Activated CD4-positive, alpha-beta T cell treated with anti-CD3 and anti-CD28 coated beads for 4 hours (primary cell): Measurements from ENCODE around the gene CPE.

Experiments used
- DNase-seq, 2 donors: peaks; one replicate each; pipeline ENCODE4 v3.0.0-alpha.2; 2020

The CPE gene

DNA sequence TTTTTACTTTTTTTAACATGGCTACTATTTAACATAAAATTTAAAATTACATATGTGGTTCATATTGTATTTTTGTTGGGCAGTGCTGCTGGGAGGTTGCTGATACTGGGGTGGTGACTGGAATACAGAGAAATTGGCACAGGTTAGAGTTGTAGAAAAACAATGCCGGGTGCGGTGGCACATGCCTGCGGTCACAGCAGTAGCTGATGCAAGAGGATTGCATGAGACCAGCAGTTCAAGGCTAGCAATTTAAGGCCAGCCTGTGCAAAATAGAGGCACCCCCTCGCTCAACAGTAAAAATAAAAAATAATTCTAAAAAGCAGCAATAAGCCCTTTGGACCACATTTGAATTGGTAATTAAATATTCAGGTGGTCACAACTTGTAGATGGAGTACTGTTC, 11.8 kb upstream of the CPE start:
- DNase-seq = no peak

DNA sequence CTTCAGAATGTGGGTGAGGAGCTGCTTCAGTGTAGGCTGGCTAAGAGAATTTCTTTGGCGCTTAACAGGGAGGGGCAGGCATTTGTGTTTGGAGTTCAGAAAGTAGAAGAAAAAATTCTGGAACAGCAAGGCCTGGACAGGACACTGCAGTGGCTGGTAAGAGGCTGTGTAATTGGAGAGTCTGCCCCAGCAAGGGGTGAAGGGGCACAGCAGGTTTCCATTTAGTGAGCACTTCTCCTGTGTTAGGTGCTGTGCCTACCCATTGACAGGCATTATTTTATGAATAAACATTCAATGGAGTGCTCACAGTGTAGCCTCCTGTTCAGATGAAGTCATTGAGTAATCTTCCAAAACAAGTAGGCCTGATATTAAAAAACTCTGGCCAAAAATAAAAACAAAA, 10.7 kb upstream of the CPE start:
- DNase-seq = no peak

DNA sequence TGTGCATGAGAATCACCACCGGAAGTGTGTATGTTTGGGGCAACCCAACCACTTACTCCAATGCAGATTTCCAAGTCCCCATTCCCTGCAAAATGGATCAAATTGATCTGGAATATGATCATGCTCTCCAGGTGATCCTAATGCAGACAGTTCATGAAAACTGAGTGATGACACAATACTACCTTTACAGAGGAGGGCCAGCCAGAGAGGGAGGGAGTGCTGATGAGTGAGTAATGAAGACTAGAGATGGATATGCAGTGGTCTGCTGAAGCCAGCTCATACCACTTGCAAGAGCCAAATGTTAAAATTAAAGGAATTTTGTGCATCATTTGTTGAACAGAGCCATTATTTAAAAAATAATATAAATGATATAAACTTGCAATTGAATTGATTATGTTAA, 10.2 kb upstream of the CPE start:
- no peak for DNase-seq

DNA sequence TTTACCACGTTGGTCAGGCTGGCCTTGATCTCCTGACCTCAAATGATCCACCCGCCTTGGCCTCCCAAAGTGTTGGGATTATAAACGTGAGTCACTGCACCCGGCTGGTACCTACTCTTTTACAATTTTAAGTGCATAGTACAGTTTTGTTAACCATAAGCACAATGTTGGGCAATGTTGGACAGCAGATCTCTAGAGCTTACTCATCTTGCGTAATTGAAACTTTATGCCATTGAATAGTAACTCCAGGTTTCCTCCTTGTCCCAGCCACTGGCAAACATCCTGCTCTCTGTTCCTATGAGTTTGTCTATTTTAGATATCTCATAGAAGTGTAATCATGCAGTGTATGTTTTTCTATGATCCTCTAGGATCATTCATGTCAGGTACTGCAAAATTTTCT, 9.3 kb upstream of the CPE start:
- no peak for DNase-seq

DNA sequence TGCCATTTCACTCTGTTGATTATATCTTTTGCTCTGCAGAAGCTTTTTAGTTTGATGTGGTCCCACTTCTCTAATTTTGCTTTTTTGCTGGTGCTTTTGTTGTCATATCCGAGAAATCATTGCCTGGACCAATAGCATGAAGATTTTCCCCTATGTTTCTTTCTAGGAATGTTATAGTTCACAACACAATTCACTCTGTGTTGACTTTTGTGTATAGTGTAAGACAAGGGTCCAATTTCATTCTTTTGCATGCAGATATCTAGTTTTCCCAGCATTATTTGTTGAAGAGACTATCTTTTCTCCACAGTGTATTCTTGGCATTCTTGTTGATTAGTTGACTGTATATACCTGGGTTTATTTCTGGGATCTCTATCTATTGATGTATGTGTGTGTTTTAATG, 8.3 kb upstream of the CPE start:
- no peak for DNase-seq

DNA sequence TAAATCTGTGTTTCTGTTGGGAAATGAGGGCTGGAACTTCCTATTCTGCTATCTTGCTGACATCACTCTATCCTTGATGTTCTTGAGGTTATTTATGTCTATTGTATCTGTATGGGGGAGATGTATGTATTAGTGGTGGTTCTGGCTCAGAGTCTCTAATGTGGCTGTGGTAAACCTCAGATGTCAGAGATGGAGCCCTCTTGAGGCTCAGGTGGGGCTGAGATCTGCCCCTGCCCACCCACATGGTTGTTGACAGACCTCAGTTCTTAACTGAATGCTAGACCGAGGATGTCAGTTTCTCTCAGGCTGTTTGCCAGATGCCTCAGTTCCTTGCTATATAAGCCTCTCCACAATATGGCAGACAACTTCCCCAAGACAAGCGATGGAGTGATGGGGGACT, 3.3 kb upstream of the CPE start:
- no peak for DNase-seq

DNA sequence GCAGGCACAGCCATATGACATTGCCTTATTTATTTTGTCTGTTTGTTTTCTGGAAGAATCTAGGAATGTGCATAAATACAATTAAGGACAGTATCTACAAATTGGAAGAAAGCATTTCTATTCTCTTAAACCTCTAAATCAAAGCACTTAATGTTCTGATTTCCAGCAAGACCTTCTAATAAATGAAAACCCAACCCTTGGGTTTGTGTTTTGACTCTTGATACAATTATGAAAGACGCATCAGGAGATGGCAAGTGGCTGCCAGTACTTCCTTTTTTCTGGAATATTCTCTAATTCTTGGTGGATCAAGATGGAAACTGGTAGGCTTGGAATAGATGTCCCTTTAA, 437 bp upstream of the CPE start:
- DNase-seq = no peak

DNA sequence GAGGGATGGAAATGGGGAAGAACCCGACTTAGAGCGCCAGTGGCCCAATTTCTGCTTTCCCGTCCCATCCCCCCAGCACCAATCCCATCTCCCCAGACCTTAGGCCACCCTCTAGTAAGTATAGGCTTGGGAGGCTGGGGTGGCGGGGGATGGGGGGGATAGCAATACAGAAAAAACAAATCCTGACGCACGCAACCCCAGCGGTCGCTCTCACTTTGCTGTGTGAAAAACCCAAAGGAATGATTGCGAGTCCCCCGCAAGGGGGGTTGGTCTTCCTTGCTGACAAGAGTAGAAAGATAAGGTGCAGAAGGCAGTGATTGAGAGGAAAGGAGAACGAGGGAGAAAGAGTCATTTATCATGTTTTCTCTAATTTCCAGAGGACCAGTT, 863 bp downstream of the CPE start:
- no peak for DNase-seq

DNA sequence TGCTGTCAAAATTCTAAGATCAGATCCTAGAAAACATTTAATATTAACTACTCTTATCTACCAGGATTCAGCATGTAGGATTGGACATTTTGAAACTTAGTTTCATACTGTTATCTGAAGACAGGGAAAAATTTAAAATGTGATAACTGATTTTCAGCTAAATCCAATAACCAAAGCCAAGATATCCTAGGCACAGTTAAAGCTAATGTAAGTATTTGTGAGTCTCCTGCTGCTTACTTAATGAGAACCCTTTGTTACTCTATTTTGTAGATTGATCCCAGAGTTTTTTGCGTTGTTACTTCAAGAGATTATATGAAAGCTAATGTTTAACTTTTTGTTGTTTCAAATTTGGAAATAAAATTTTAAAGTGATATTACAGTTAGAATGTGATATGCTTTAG, 2.0 kb downstream of the CPE start:
- DNase-seq = no peak

DNA sequence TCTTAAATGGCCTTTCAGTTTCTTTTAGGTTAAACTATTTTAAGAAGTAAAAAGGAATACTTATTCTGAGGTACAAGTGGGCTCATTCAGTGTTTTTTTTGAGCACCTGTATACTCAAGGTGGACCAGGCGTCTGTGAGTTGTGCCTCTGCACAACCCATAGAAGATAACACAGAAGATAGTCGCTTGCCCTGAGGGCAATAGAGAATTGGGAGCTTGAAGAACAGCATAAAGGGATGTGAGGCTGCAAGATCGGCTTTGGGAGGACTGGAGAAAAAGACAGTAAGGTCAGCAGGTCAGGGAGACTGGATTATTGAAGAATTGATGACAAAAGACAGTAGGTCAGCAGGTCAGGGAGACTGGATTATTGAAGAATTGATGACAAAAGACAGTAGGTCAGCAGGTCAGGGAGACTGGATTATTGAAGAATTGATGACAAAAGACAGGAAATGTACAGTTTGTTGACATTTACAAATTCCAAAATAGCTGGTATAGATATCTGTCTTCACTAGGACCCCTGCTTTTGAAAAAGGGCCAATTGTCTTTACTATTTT, 3.1 kb downstream of the CPE start:
- DNase-seq = no peak

DNA sequence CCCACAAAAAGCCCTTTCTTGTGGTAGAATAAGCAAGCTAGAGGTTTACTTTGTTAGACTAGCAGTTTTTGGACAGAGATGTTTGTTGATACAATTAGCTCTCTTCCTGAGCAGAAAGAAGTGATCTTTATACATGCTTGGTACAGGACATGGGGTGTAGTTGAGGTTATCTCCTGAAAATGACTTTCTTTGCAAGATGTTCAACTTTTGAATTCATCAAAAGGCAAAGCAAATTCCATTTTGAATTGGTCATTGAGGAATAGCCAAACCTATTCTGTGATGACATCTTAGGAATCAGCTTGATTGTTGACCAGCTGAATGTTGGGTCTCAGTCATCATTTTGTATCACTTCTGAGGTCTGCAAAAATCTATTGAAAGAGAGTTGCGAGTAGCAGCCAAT, 3.8 kb downstream of the CPE start:
- DNase-seq = no peak

DNA sequence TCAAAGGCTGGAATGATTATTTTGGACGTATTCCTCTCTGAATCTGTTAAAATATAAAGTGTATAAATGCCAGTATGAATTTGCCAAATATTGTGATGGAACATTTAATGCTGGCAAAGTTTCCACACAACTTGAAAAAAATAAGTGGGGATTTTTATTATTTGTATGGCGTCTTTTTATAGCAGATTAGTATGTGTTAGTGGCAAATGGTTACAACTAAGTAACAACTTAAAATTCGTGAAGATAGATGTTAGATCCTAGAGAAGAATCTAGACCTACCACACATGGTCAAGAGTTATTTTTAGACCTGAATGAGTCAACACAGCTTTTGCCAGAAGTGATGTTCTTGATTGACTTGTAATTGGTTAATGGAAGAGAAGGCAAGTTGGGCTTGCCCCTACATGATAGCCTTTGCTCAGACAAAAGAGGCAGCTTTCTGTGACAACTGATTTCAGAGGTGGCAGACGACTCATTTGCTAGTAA, 4.8 kb downstream of the CPE start:
- no peak for DNase-seq

DNA sequence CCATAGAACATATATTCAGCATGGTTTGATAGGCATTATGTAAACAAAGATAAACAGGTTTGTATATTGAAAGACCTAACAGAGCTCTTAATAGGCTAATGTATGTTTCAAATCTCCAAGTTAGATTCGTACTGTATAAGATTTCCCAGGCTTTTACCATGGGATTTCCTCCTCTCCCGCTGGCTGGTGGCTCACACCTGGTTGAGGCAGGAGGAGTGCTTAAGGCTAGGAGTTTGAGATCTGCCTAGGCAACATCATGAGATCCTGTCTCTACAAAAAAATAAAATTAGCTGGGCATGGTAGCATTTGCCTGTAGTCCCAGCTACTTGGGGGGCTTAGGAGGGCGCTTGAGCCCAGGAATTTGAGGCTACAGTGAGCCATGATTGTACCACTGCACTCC, 5.4 kb downstream of the CPE start:
- no peak for DNase-seq

DNA sequence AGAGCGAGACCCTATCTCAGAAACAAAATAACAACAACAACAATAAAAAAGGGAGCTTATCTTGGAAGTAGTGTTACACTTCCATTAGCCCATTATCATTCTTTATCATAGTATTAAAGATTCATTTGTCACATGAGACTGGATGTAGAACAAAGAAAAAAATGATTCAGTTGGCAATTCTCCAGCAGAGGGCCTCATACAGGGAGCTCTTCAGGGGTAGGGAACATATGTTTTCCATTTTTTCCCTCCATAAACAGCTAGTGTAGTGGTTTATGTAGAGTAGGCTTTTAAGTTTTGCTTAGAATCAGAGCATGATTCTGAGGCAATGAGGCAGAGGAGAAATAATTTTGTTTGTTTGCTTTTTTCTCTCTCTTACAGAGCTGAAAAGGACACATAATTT, 5.8 kb downstream of the CPE start:
- DNase-seq = no peak

DNA sequence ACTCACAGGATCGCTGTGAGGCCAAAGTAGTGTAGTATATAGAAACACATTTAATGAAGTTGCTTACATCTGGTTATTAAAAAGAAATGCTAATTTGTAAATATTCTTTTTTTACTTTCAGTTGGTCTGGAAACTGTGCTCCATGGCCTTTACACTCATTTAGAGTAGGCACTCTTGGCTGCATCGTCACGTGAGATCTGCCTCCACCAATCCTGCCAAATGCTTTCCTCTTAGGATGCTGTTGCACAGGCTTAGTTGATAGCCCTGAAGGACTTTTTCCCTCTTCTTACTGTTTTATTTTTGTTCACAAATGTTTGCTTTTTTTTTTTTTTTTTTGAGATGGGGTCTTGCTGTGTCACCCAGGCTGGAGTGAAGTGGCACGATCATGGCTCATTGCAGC, 6.3 kb downstream of the CPE start:
- DNase-seq = no peak

DNA sequence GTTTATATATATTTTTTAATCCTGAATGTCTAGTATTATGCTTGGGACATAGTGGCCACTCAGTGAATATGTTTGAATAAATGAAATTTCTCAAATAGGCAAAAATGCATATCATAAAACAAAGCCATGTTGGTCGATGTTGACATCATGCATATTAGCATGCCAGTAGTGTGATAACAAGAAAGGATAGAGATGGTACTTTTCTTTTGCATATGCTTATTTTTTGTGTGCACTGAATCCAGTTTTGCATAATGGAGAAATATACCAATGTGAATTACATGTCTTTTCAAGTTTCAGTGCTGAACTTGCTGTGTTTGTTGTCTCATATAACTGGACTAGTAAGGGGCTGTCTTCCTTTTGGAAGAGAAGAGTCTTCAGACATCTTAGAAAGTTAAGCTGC, 7.5 kb downstream of the CPE start:
- DNase-seq = no peak

DNA sequence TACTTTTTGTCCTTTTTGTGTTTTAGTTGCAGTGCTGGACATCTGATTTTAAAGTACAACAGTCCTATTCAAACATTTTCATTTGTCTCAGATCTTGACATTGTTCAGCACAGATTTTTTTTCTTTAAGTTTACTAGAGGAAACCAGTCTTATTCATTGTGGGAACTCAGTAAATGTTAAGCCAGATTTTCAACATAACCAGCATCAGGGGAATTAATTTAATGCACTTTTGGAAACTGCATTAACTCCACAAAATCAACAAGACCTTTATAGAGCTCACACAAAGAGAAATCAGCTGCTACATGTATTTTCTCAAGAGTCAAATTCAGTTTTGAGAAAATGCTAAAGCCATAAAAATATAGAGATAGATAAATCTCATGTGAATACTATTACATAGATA, 9.9 kb downstream of the CPE start:
- DNase-seq = no peak

DNA sequence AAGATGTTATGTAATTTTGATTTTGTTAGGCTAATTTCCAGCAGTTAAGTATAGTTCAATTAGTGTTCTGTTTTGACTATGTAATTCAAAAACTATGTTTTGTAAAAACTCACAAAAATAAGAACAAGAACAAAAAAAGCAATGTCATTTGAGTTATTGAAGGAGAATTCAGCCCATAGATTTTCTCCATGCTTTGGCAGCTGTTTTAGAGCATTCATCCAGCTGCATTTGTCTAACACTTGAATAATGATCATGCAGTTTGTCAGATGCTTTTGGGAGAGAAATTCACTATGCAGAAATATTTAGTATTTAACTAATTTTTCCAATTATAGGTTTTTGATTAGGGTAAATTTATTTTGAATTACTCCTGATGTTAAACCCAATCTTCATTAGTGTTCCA, 14.2 kb downstream of the CPE start:
- no peak for DNase-seq

DNA sequence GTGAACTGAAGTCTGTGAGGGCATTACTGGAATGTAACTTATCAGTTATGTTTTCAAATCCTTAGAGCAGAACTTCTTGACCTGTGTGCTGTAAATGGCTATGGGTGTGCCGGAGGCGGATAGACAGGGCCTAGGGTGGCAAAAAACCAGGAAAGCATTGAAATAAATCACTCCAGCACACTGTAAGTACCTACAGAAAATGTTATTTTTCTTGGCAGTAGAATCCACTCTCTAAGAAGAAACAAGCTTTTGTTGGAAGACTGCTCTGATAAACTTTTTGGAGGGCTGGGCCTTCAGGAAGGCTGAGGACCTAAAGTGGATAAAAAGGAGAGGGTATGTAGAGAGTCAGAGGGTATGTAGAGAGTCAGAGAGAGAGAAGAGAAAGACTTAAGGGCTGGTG, 14.9 kb downstream of the CPE start:
- no peak for DNase-seq

DNA sequence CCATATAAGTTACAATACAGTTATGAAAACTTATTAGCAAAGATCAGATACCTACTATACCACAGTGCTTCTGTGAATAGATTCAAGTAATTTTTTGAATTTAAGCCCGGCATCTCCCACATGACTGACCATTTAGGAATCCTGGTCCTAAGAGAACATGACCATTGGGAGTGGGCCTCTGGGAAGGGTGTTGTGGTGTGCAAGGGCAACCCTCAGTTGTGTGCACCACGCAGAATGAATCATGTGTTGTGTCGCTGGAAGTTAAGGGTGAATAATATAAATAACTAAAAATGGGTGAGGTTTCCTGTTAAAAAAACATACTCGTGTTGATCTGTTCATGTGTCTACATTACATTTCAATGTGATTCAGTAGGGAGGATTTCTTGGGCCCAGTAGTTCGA, 15.5 kb downstream of the CPE start:
- no peak for DNase-seq

DNA sequence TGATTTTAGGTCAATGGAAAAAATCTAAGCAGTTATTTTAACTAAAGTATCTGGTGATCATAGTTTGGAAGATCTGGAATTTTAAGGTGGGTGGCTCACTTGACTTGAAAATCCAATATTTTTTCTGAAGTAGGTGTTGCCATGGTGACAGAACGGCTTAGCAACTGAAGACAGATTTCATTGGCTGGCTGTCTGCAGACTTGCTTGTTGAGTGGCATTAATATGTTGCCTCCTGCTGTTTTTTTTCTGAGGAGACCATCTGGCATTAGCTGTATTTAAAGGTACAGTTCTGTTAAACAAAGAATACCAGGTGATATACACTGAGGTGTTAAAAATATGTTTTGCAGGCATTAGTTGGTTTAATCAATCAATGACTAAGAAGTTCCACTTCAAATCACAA, 19.8 kb downstream of the CPE start:
- DNase-seq = no peak

DNA sequence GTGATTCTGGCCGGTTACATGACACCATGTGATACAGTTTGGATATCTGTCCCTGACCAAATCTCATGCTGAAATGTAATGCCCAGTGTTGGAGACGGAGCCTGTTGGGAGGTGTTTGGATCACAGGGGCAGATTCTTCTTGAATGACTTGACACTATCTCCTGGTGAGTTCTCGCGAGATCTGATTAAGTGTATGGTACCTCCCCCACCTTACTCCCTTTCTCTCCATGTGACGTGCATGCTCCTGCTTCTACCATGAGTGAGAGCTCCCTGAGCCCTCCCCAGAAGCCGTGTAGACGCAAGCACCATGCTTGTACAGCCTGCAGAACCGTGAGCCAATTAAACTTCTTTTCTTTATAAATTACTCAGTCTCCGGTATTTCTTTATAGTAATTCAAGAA, 23.6 kb downstream of the CPE start:
- DNase-seq = no peak

DNA sequence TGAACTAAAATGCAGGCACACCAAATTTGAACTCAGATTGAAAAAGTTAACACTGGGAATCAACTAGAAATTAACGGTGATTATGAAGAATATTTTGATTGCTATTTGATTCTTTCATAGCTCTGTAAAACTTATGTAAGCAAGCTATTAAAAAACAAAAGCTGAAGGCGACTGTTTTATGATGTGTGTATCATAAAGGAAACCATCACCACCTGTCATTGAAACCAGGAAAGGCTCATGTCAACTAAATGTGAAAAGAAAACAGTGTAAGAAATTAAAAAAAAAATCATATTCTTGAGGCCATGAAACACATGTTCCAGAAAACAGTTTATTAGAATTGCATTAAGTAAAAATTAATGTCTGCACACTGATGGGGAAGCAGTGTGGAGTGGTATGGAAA, 24.2 kb downstream of the CPE start:
- no peak for DNase-seq

DNA sequence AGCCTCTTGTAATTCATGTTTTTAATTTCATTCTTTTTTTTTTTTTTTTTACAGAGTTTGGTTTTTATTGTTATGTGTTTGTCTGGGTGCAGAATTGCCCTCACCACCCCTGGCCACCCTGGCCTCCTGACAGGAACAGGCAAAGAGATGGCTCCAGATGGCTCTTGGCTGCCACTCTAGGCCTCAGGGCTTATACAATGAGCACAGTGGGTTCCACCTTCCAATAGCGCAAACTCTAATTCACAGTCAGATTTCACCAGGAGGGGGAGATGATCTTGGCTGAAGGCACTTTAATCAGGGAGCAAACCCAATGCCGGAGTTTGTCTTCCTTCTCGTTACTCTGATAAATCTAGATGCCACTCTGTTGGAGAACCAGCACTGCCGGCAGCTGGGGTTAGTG, 24.8 kb downstream of the CPE start:
- no peak for DNase-seq

DNA sequence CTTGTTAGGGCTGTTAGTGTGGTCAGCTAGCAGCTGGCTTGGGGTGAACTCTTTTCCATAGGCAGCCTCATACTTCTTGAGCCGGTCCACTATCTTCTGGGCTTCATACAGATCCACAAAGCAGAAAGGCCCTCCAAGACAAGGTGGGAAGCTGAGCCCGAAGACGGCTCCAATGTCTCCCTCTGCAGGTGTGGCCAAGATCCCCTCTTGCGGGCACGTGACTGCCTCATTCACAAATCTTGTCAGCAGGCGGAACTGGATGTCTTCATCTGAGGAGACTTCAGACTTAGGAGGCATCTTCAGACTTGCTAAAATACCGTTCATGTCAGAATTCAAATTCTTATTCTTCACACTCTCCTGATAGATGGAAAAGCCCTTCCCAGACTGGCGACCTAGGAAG, 25.3 kb downstream of the CPE start:
- DNase-seq = no peak

DNA sequence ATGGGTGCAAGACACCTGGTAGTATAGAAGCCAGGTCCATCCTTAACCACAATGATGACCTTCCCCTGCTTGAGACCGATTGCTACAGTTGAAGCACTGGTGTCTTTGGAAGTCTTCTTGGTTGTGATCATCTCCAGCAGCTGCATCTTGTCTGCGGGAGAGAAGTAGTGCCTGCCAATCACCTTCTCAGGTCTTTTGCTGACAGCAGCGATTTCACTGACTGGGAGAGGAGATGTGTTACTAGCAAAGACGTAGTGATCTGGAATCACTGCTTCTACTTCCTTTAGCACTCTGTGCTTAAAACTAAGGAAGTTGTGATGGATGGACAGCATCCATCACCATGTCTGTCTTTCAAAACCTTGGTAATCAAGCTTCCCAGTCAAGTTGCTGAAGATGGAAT, 25.9 kb downstream of the CPE start:
- no peak for DNase-seq
